HG03469 (cell line): ENCODE data around the gene POU2F3.

ENCODE experiments used
- ATAC-seq: cut with Tn5 transposase; IDR thresholded peaks from one replicate; pipeline ENCODE4 v1.9.1; 2021; ENCODE audit warnings: mild to moderate bottlenecking, moderate library complexity, moderate number of reproducible peaks; ENCODE audit not compliant: unreplicated experiment

Gene POU2F3

DNA sequence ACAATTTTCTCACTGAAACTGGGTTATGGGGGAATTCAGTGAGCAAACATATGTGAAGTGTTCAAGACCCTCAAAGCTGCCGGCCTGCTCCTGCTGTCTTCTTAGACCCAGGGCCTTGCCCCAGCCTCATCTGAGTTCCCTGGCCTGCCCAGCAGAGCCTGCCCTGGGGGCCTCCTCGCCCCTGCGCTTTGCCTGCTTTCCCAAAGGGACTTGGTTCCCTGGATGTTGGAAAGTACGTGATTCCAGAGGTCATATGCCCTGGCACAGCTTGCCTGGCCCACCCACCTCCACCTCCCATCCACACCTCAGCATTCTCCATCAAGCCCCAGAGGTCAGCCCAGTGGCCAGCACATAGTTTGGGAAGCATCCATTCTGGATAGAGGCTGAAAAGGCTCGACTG lies 13.7 kb upstream of the POU2F3 start:
- no peak for ATAC-seq

- no peak for ATAC-seq
Observed at GRCh38 chr11:120226714-120227113, 13.2 kb upstream of the POU2F3 start.

DNA sequence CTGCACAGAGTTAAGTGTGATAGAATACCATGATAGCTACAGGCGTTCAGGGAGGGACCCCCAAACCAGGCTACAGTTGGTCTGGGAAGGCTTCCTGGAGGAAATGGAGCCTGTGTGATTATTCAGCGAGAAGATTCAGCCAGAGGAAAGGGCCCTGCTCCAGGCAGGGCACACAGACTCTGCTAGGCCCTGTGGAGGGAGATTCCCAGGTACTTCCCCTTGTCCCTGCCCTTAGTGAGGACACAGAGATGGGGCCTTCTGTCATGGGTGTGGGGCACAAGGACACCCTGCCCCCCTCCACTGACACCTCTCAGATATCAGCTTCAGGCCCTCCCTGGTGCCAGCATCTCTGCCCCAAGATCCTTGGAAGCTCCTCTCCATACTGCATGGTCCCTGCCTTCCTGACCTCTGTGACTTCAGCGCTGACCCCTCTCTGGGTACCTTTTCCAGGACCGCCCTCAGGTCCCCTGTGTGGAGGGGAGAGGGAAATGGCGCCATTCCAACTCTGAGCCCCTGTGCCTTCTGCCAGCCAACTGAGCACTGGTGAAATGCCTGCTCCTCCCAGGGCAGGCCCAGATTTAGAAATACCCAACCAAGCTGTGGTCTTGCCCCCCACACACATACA lies 12.6 kb upstream of the POU2F3 start:
- no peak for ATAC-seq

- ATAC-seq: no peak
Observed at GRCh38 chr11:120228794-120229384, 11.1 kb upstream of the POU2F3 start.

DNA sequence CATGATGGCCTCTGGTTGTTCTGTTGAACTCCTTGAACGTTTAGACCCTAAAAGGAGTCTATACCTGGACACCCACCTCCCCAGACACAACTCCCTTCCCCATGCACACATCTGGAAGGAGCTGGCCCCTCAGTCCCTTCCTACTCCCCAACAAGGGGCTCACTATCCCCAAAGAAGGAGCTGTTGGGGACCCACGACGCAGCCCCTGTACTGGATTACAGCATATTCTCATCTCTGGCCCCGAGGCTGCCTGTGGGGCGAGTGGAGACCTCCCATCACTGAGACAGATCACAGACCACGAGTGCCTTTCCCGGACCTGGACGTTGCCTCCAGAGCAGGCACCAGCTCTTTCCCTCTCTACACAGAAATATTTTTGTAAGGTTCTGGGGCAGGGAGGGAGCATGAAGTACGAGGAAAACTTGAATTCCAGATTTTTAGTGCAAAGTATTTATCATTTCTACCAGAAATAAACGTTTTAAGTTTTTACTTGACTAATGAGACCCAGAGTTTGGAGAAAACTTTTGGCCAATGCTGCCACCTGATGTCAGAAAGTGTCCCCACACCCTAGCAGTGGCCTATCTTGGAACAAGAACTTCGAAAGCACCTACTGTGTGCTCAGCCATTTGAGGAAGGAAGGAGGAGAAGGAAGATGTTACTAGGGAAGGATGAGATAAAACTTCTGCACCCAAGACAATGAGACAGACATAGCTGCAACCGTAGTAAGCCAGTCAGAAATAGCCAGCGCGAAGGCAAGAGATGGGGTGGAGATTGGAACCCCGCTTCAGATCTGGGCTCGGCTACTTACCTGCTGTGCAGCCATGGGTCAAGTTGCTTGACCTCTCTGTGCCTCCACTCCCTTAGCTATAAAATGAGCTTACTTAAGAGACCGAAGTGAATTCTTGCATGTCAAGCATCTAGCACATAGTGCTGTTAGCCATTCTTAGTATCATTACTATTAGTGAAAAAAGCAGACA lies 10.2 kb upstream of the POU2F3 start:
- no peak for ATAC-seq

DNA sequence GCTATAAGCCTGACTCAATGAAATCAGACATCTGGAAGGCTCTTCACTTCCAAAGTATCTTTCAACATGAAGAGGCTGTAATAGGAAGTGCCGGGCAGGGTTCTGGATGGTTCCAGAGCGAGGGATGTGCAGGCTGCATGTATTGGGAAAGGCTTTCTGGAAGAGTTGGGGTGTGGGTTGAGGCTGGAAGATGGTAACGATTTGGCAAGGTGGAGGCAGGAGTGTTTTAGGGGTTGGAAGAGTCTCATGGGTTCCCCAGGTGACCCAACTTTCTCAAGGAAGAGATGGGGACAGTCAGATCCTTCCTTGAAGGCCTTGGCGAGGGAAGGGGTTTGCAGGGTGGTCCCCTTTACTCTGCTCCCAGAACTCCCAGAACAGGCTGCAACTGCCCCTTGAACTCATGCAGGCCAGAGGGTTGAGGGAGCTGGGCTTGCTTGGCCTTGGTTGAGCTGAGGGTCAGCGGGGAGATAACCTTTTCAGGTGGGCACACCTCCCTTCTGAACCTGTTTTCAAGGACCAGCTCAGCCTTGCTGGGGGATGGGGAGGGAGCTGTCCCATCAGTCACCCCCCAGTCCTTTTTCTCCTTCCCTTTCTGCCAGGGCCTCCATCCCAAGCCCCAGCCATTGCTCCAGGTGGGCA lies 9.4 kb upstream of the POU2F3 start:
- ATAC-seq: no peak

DNA sequence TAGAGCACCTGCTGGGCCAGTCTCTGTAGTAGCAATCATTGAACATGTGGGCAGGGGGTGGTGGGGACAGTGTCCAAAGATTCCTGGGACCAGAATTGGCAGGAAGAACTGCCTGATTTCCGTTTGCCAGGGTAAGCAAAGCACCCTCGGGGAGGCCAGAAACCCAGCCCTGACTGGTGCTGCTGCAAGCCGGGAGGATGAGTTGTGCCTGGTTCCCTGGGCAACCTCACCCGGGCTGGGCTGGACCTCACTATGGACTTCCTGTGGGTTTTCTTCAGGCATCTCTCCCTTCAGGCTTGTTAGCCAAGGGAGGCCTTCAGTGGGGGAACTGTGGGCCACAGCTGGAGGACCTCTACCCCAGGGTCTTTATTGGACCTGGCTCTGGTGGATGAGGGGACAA lies 8.0 kb upstream of the POU2F3 start:
- no peak for ATAC-seq

DNA sequence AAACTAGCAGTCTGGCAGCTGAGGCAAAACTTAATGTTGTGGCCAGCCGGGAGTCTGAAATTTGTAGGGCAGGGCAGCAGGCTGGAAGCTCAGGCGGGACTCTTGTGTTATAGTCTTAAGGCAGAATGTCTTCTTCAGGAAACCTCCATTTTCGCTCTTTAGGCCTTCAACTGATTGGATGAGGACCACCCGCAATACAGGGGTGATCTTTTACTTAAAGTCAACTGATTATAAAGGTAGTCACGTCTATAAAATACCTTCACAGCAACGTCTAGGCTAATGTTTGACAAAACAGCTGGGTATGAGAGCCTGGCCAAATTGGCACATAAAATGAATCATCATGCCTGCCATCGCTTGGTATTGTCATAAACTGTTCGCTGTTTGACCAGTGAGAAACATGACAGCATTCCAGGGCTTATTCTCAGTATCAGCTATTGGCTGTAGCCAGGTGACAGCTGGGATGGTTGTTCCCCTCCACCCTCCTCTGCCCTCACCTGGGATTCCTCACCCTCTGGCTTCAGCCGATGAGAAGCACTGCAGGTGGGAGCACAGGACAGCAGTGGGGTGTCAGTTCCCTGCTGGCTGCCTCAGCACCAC lies 6.6 kb upstream of the POU2F3 start:
- no peak for ATAC-seq

GRCh38 chr11:120235024-120235628 lies 4.8 kb upstream of the POU2F3 start:
- ATAC-seq: no peak

GRCh38 chr11:120236169-120237107 lies 3.5 kb upstream of the POU2F3 start:
- no peak for ATAC-seq

- ATAC-seq: no peak
Observed at GRCh38 chr11:120238968-120239620, 846 bp upstream of the POU2F3 start.

- ATAC-seq: no peak
Observed at GRCh38 chr11:120240866-120241265, 926 bp downstream of the POU2F3 start.

- no peak for ATAC-seq
Observed at GRCh38 chr11:120241277-120241676, 1.3 kb downstream of the POU2F3 start.

DNA sequence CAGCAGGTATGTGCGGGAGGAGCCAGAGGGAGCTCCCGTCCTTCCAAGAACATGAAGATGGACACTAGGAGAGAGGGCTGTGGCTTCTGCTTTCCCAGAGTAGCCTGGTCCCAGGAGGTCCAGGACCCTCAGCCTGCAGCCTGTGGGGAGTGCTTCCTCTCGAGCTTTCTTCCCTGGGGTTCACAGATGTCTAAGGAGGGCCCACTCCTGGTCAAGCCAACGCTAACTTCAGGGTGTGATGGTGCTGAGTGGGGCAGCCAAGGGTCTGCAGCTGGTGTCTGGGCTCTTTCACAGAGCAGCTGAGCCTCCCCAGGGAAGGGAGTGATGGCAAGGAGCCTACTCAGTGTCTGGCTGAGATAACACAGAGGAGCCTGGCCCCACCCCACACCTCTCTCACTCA lies 3.3 kb downstream of the POU2F3 start:
- ATAC-seq: no peak

GRCh38 chr11:120244476-120245365 lies 4.8 kb downstream of the POU2F3 start:
- ATAC-seq: no peak

- ATAC-seq: no peak
Observed at GRCh38 chr11:120245434-120245833, 5.5 kb downstream of the POU2F3 start.

- peak; percentile 46 for ATAC-seq
Observed at GRCh38 chr11:120248551-120249278, 8.8 kb downstream of the POU2F3 start.
